Endodermal cell (in vitro differentiated cells): Measurements from ENCODE around the gene PANX1. TPM values are rescaled to one million over a fixed set of nuclear protein-coding genes. Genes with fewer than 3 reads are reported as not detected.

Experiments used
- DNase-seq: peaks from one replicate; pipeline ENCODE4 v3.0.0-alpha.2; 2017
- H3K27ac ChIP-seq: 2 replicates; pipeline ENCODE4 v1.5.1; 2013; ENCODE audit warnings: mild to moderate bottlenecking, low read depth, low read length, moderate library complexity
- H3K27me3 ChIP-seq: 2 replicates; pipeline ENCODE4 v1.6.1; 2013; ENCODE audit warnings: mild to moderate bottlenecking, low read length, moderate library complexity; ENCODE audit not compliant: insufficient read depth, control insufficient read depth, poor library complexity, severe bottlenecking
- H3K36me3 ChIP-seq: 2 replicates; pipeline ENCODE4 v1.7.0; 2013; ENCODE audit warnings: mild to moderate bottlenecking, low read length, moderate library complexity; ENCODE audit not compliant: control insufficient read depth, insufficient read depth
- H3K4me1 ChIP-seq: one replicate; pipeline ENCODE4 v1.7.0; 2013; ENCODE audit warnings: low read length; ENCODE audit not compliant: control insufficient read depth, insufficient read depth
- H3K4me3 ChIP-seq: 2 replicates; pipeline ENCODE4 v1.5.1; 2013; ENCODE audit warnings: mild to moderate bottlenecking, low read length, moderate library complexity
- H3K9ac ChIP-seq: 2 replicates; pipeline ENCODE4 v1.6.1; 2013; ENCODE audit warnings: mild to moderate bottlenecking, low read length, moderate library complexity; ENCODE audit not compliant: poor library complexity, severe bottlenecking; ENCODE audit errors: extremely low read depth
- H3K9me3 ChIP-seq: 2 replicates; pipeline ENCODE4 v1.6.1; 2013; ENCODE audit warnings: mild to moderate bottlenecking, low read length, moderate library complexity; ENCODE audit not compliant: control insufficient read depth
- H3K27ac Mint-ChIP-seq: 2 replicates; pipeline ENCODE4 v1.8.0; 2020; ENCODE audit warnings: mixed read lengths
- H3K27me3 Mint-ChIP-seq: 2 replicates; pipeline ENCODE4 v1.8.0; 2021; ENCODE audit warnings: mild to moderate bottlenecking, mixed read lengths; ENCODE audit not compliant: insufficient read depth
- H3K36me3 Mint-ChIP-seq: 2 replicates; pipeline ENCODE4 v1.8.0; 2020; ENCODE audit warnings: low read depth, mixed read lengths
- H3K4me1 Mint-ChIP-seq: 2 replicates; pipeline ENCODE4 v1.8.0; 2020; ENCODE audit warnings: mixed read lengths
- H3K4me3 Mint-ChIP-seq: 2 replicates; pipeline ENCODE4 v1.8.0; 2020; ENCODE audit warnings: mild to moderate bottlenecking, moderate library complexity, mixed read lengths
- H3K9me3 Mint-ChIP-seq: 2 replicates; pipeline ENCODE4 v1.8.0; 2020; ENCODE audit warnings: mild to moderate bottlenecking, mixed read lengths
- CTCF ChIP-seq: fragments of 200-600 bp; sonication (generic); conservative IDR thresholded peaks from 2 replicates; pipeline ENCODE4 v1.5.0; 2021; ENCODE audit warnings: antibody characterized with exemption, mild to moderate bottlenecking
- WGBS, 2 experiments: methylation state at CpG; one replicate each; pipeline versions ENCODE4 v1.1.5 to v1.1.7; 2013; ENCODE audit warnings: missing lambda C conversion rate in 2 of 2, mixed read lengths in 1 of 2; ENCODE audit not compliant: insufficient coverage in 1 of 2, insufficient read length in 1 of 2; 5-methylcytosine and 5-hydroxymethylcytosine counted together
- total RNA-seq, 2 donors: library from RNA; stranded (reverse); fragmentation: NEBNext Ultra II Directional in 1 of 2; extraction: Animal tissue kit (Norgen Biotek cat#: 25700) in 1 of 2; gene quantifications; 2 replicates in 1 of 2; 3 replicates in 1 of 2; pipeline ENCODE4 v1.2.1, GENCODE V29; 2021

PANX1 gene
- total RNA-seq, 2 donors from 2014 or later, result 19.4 to 21.0 TPM

- H3K36me3 Mint-ChIP-seq, result no peaks in the 10 kb centered on the region
- Histone ChIP-seq H3K36me3 (no peaks in the 10 kb centered on the region), H3K4me1 (no peaks in the 10 kb centered on the region), H3K27me3 (no peaks in the 10 kb centered on the region), H3K27ac (no peak overlapping the region), H3K4me3 (no peak overlapping the region), H3K9me3 (no peaks in the 10 kb centered on the region), H3K9ac (no peak overlapping the region)
- H3K27me3 Mint-ChIP-seq, result peaks cover 1% of the 10 kb centered on the region
- H3K27ac Mint-ChIP-seq, result no peak overlapping the region
- no peak for DNase-seq
- 60 to 84% methylated on average over 1 to 3 of the region's 3 CpGs for WGBS, 2 experiments
- no peaks in the 10 kb centered on the region for H3K4me1 Mint-ChIP-seq
- no peak overlapping the region for H3K4me3 Mint-ChIP-seq
- TF ChIP-seq CTCF, result no peak
- no peaks in the 10 kb centered on the region for H3K9me3 Mint-ChIP-seq
Observed at GRCh38 chr11:94201004-94201465, 72.4 kb downstream of the PANX1 start.

- no peaks in the 10 kb centered on the region for H3K36me3 Mint-ChIP-seq
- H3K4me3 Mint-ChIP-seq, result no peak overlapping the region
- Histone ChIP-seq H3K9me3 (no peaks in the 10 kb centered on the region), H3K4me3 (no peak overlapping the region), H3K27ac (no peak overlapping the region), H3K9ac (no peak overlapping the region), H3K4me1 (no peaks in the 10 kb centered on the region), H3K36me3 (no peaks in the 10 kb centered on the region), H3K27me3 (no peaks in the 10 kb centered on the region)
- no peak for TF ChIP-seq CTCF
- no peaks in the 10 kb centered on the region for H3K4me1 Mint-ChIP-seq
- no peaks in the 10 kb centered on the region for H3K9me3 Mint-ChIP-seq
- H3K27ac Mint-ChIP-seq, result no peak overlapping the region
- DNase-seq, result no peak
- H3K27me3 Mint-ChIP-seq, result peaks cover 1% of the 10 kb centered on the region
- WGBS, 2 experiments, result 91% methylated on average over 3 of the region's 3 CpGs; no CpG with 5 or more reads in 1 of the 2 experiments
Observed at GRCh38 chr11:94203070-94203469, 74.4 kb downstream of the PANX1 start.

GRCh38 chr11:94211261-94211830, 82.7 kb downstream of the PANX1 start:
- H3K4me3 Mint-ChIP-seq, result no peak overlapping the region
- Histone ChIP-seq H3K9me3 (no peaks in the 10 kb centered on the region), H3K27me3 (no peaks in the 10 kb centered on the region), H3K27ac (no peak overlapping the region), H3K9ac (no peak overlapping the region), H3K4me1 (no peaks in the 10 kb centered on the region), H3K4me3 (no peak overlapping the region), H3K36me3 (no peaks in the 10 kb centered on the region)
- no peaks in the 10 kb centered on the region for H3K36me3 Mint-ChIP-seq
- peaks cover 3% of the 10 kb centered on the region for H3K9me3 Mint-ChIP-seq
- no peak for DNase-seq
- WGBS, 2 experiments, result 85 to 100% methylated on average over 2 of the region's 2 CpGs
- no peak overlapping the region for H3K27ac Mint-ChIP-seq
- no peak for TF ChIP-seq CTCF
- H3K27me3 Mint-ChIP-seq, result peaks cover 2% of the 10 kb centered on the region
- H3K4me1 Mint-ChIP-seq, result no peaks in the 10 kb centered on the region
